ENCODE measurements around the gene NCF1.
"Not testable (repeated sequence)": the region's sequence is repeated elsewhere in the genome, so short reads cannot be mapped to it uniquely, and the experiment has no call there.

NCF1 gene

GRCh38 chr7:74773760-74774750 is at the start of gene NCF1:
Gene NCF1 (plus strand): TSS chr7:74774011. CDS start chr7:74774032, 21 bp downstream.
- DNase-seq (ENCODE audit: low spot score), result not testable (repeated sequence)

GRCh38 chr7:74725840-74726239 is 48.0 kb upstream of the NCF1 start:
- DNase-seq (ENCODE audit: low spot score), result no peak

- DNase-seq (ENCODE audit: low spot score), result no peak
Measured at GRCh38 chr7:74726309-74727101, 47.3 kb upstream of the NCF1 start.

- not testable (repeated sequence) for DNase-seq (ENCODE audit: low spot score)
Measured at GRCh38 chr7:74728686-74729085, 45.1 kb upstream of the NCF1 start.

- not testable (repeated sequence) for DNase-seq (ENCODE audit: low spot score)
Measured at GRCh38 chr7:74730186-74730585, 43.6 kb upstream of the NCF1 start.

- not testable (repeated sequence) for DNase-seq (ENCODE audit: low spot score)
Measured at GRCh38 chr7:74739974-74740703, 33.7 kb upstream of the NCF1 start.

- DNase-seq (ENCODE audit: low spot score), result not testable (repeated sequence)
Measured at GRCh38 chr7:74743936-74744557, 29.8 kb upstream of the NCF1 start.

- DNase-seq (ENCODE audit: low spot score), result not testable (repeated sequence)
Measured at GRCh38 chr7:74753921-74754482, 19.8 kb upstream of the NCF1 start.

- DNase-seq (ENCODE audit: low spot score), result not testable (repeated sequence)
Measured at GRCh38 chr7:74756673-74757072, 17.1 kb upstream of the NCF1 start.

- not testable (repeated sequence) for DNase-seq (ENCODE audit: low spot score)
Measured at GRCh38 chr7:74758268-74758667, 15.5 kb upstream of the NCF1 start.

- not testable (repeated sequence) for DNase-seq (ENCODE audit: low spot score)
Measured at GRCh38 chr7:74758982-74759381, 14.8 kb upstream of the NCF1 start.

- not testable (repeated sequence) for DNase-seq (ENCODE audit: low spot score)
Measured at GRCh38 chr7:74765205-74765918, 8.4 kb upstream of the NCF1 start.

GRCh38 chr7:74766509-74766908 is 7.3 kb upstream of the NCF1 start:
- not testable (repeated sequence) for DNase-seq (ENCODE audit: low spot score)

- not testable (repeated sequence) for DNase-seq (ENCODE audit: low spot score)
Measured at GRCh38 chr7:74766991-74767390, 6.8 kb upstream of the NCF1 start.

GRCh38 chr7:74770062-74770461 is 3.7 kb upstream of the NCF1 start:
- DNase-seq (ENCODE audit: low spot score), result not testable (repeated sequence)

- not testable (repeated sequence) for DNase-seq (ENCODE audit: low spot score)
Measured at GRCh38 chr7:74772093-74772492, 1.7 kb upstream of the NCF1 start.

GRCh38 chr7:74775111-74775510 is 1.3 kb downstream of the NCF1 start:
- not testable (repeated sequence) for DNase-seq (ENCODE audit: low spot score)

- not testable (repeated sequence) for DNase-seq (ENCODE audit: low spot score)
Measured at GRCh38 chr7:74779053-74779452, 5.2 kb downstream of the NCF1 start.

- DNase-seq (ENCODE audit: low spot score), result not testable (repeated sequence)
Measured at GRCh38 chr7:74781746-74782145, 7.9 kb downstream of the NCF1 start.

GRCh38 chr7:74783595-74783994 is 9.8 kb downstream of the NCF1 start:
- DNase-seq (ENCODE audit: low spot score), result not testable (repeated sequence)
